Left renal cortex interstitium (tissue), 4 donors: Measurements from ENCODE around the gene CYBC1. TPM values are rescaled to one million over a fixed set of nuclear protein-coding genes. Genes with fewer than 3 reads are reported as not detected.

ENCODE experiments used
- DNase-seq, 4 donors: peaks; one replicate each; pipeline ENCODE4 v3.0.0-alpha.2; 2013; ENCODE audit warnings: low read depth in 4 of 4, low spot score in 2 of 4, missing footprints in 1 of 4
- polyA plus RNA-seq, 4 donors: library from polyadenylated mRNA; unstranded; fragments of 120-200 nt; gene quantifications; one replicate each; pipeline ENCODE4 v1.2.1, GENCODE V29; 2013; ENCODE audit not compliant: insufficient read length in 4 of 4

Gene CYBC1
- polyA plus RNA-seq, 4 donors = 47.8 to 57.9 (median 56.8) TPM

- no peak for DNase-seq
Observed at GRCh38 chr17:82449883-82450356, 632 bp downstream of the CYBC1 start.

- DNase-seq = no peak
Observed at GRCh38 chr17:82449131-82449882, 1.2 kb downstream of the CYBC1 start.

- no peak for DNase-seq
Observed at GRCh38 chr17:82447876-82448275, 2.7 kb downstream of the CYBC1 start.

GRCh38 chr17:82446649-82447048 lies 3.9 kb downstream of the CYBC1 start:
- no peak for DNase-seq

GRCh38 chr17:82446124-82446523 lies 4.4 kb downstream of the CYBC1 start:
- no peak for DNase-seq

- no peak for DNase-seq
Observed at GRCh38 chr17:82445542-82445941, 5.0 kb downstream of the CYBC1 start.

GRCh38 chr17:82444941-82445521 lies 5.5 kb downstream of the CYBC1 start:
- DNase-seq = no peak

GRCh38 chr17:82444284-82444893 lies 6.2 kb downstream of the CYBC1 start:
- DNase-seq = no peak

GRCh38 chr17:82443465-82444283 lies 6.9 kb downstream of the CYBC1 start:
- no peak for DNase-seq

GRCh38 chr17:82442643-82443464 lies 7.7 kb downstream of the CYBC1 start:
- no peak for DNase-seq

- DNase-seq = no peak
Observed at GRCh38 chr17:82441691-82442487, 8.7 kb downstream of the CYBC1 start.

GRCh38 chr17:82440991-82441627 lies 9.4 kb downstream of the CYBC1 start:
- no peak for DNase-seq

- DNase-seq = no peak
Observed at GRCh38 chr17:82440469-82440981, 10.0 kb downstream of the CYBC1 start.

- no peak for DNase-seq
Observed at GRCh38 chr17:82439829-82440365, 10.7 kb downstream of the CYBC1 start.

GRCh38 chr17:82439194-82439828 lies 11.2 kb downstream of the CYBC1 start:
- no peak for DNase-seq

GRCh38 chr17:82438401-82439193 lies 12.0 kb downstream of the CYBC1 start:
- no peak for DNase-seq

GRCh38 chr17:82437325-82437668 lies 13.3 kb downstream of the CYBC1 start:
- no peak for DNase-seq
